ENCODE results near the gene RETN.

DNA sequence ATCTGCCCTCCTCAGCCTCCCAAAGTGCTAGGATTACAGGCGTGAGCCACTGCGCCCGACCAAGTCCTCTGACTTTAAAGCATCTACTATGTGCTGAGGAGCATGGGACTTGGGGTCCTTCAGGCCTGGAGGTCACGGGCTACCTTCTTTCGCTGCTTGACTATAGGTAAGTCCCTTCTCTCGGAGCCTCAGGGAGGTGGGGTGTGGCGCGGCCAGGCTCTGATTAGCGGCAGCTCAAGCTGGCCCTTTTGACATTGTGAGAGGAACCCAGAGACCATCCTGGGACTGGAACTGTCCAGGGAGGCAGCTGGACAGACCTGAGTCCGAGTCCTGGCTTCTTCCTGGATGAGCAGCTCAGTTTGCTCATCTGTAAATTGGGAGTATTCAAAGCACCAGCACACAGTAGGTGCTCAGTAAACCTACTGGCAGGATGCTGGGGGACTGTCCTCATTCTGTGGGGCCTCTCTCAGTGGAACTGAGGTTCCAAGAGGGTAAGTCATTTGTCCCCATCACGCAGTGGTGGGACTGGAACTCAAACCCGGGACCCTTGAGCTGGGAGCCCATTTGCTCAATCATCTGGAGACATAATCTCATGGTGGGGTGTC, 32.3 kb downstream of the RETN start:
- TF ChIP-seq CTCF (IDR thresholded peaks at IDR 0.05) (no peak), POLR2A (IDR thresholded peaks at IDR 0.05) (no peak)

Data from tibial nerve (tissue), 3 donors.